Esophagus (tissue), 2 donors: ENCODE data around the gene SUMO4. TPM values are rescaled to one million over a fixed set of nuclear protein-coding genes. Genes with fewer than 3 reads are reported as not detected.

Experiments used
- H3K27ac ChIP-seq, 2 donors: one replicate each; pipeline ENCODE4 v1.5.1; 2013; ENCODE audit warnings: low read depth in 2 of 2, mild to moderate bottlenecking in 2 of 2, inconsistent platforms in 1 of 2, low read length in 1 of 2, moderate library complexity in 1 of 2
- H3K27me3 ChIP-seq, 2 donors: one replicate each; pipeline ENCODE4 v1.6.1; 2013; ENCODE audit warnings: low read length in 2 of 2, control low read depth in 1 of 2, mild to moderate bottlenecking in 1 of 2; ENCODE audit not compliant: insufficient read depth in 2 of 2, control insufficient read depth in 1 of 2
- H3K36me3 ChIP-seq, 2 donors: one replicate each; pipeline ENCODE4 v1.6.1; 2013; ENCODE audit warnings: low read length in 1 of 2; ENCODE audit not compliant: control insufficient read depth in 2 of 2, insufficient read depth in 2 of 2
- H3K4me1 ChIP-seq, 2 donors: one replicate each; pipeline ENCODE4 v1.6.1; 2013; ENCODE audit warnings: low read length in 1 of 2; ENCODE audit not compliant: control insufficient read depth in 2 of 2, insufficient read depth in 2 of 2
- H3K4me3 ChIP-seq, 2 donors: one replicate each; pipeline ENCODE4 v1.5.1; 2013; ENCODE audit warnings: low read length in 2 of 2, mild to moderate bottlenecking in 2 of 2, low read depth in 1 of 2, moderate library complexity in 1 of 2
- H3K9me3 ChIP-seq, 2 donors: one replicate each; pipeline ENCODE4 v1.6.1; 2013; ENCODE audit warnings: mild to moderate bottlenecking in 2 of 2, low read depth in 1 of 2, low read length in 1 of 2, moderate library complexity in 1 of 2; ENCODE audit not compliant: control insufficient read depth in 2 of 2, insufficient read depth in 1 of 2
- WGBS, 2 donors: extraction: QIAGEN DNeasy Blood & Tissue Kit; methylation state at CpG; one replicate each; pipeline ENCODE4 v1.1.7; 2013; 5-methylcytosine and 5-hydroxymethylcytosine counted together
- polyA plus RNA-seq, 2 donors: library from polyadenylated mRNA; stranded (reverse); fragments of 200-250 nt; gene quantifications; one replicate each; pipeline ENCODE4 v1.2.3, GENCODE V29; 2013
- donor health status: healthy with polysubstance abuse.
- donor health status: Bipolar disorder and iron deficiency.

Gene SUMO4
- polyA plus RNA-seq, 2 donors, result 0.24 TPM; not detected in 1

DNA sequence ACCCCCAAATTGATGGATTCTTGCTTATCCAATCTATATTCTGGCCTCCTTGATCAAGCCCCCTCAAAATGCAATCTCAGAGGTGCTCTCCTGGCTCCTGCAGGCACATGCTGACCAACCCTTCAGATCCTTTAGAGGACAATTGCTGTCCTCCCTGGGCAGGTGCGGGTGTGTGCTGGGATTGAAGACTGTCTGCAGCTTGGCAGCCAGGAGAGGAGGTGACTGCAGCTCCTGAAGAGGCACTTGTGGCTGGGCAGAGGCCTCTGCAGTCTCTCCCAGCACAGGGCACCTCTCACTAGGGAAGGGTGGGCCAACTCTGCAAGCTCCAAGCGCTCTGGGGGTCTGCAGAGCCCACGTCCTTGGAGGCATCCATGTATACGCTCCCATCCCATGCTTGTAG lies 28.5 kb downstream of the SUMO4 start:
- Histone ChIP-seq H3K9me3 (no peaks in the 10 kb centered on the region), H3K27me3 (no peaks in the 10 kb centered on the region), H3K36me3 (no peaks in the 10 kb centered on the region), H3K27ac (no peak overlapping the region), H3K4me3 (no peak overlapping the region), H3K4me1 (peaks cover 0 to 2% of the 10 kb centered on the region in 2 donors)
- WGBS, 2 donors, result 93 to 95% methylated on average over 4 of the region's 4 CpGs

- H3K4me1 ChIP-seq, result peaks cover 0 to 2% of the 10 kb centered on the region in 2 donors
- H3K4me3 ChIP-seq, result no peak overlapping the region
- H3K36me3 ChIP-seq, result no peaks in the 10 kb centered on the region
- no peaks in the 10 kb centered on the region for H3K9me3 ChIP-seq
- H3K27me3 ChIP-seq, result no peaks in the 10 kb centered on the region
- H3K27ac ChIP-seq, result no peak overlapping the region
- 87 to 89% methylated on average over 26 of the region's 26 CpGs for WGBS, 2 donors
Measured at GRCh38 chr6:149429427-149430360, 29.6 kb downstream of the SUMO4 start.

DNA sequence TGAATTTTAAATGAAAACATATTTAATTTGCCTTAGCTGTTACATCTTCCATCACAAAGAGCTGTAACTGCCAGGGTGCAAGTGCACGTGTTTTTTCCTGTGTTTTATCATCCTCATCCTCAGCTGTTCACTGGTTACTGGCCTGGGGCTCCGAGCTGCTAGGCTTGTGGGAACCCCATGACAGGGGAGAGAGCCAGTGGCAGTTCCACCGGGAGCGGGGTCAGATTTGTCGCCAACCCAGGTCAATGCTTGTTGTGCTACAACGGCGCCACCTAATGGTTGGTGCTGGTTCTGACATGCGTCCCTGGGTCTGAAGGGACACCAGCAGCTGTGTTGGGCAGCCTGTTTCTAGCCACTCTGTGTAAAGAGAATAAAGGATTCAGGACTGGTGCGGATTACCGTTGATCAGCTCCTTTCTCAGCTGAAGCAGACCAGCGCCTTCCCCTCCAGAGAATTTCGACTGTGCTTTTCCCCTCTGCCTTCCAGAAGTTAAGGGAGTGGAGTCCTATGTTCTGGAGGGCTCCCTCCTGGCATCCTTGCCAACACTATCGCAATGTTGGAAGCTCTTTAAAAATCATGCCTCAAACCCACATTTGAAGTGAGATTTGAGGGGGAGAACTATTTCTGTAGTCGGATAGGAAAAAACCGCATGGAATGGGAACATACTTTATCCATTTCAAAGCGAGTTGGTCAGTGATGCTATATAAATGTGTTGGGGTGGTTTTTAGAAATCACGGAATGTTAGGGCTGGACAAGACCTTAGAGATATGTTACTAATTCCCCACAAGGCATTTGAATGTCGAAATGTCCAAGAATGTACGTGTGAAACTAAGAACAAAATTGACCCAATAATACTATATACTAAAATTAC lies 32.1 kb downstream of the SUMO4 start:
- 28 to 32% methylated on average over 19 of the region's 19 CpGs for WGBS, 2 donors
- Histone ChIP-seq H3K4me1 (peaks cover 0 to 2% of the 10 kb centered on the region in 2 donors), H3K9me3 (no peaks in the 10 kb centered on the region), H3K27me3 (no peaks in the 10 kb centered on the region), H3K4me3 (no peak overlapping the region), H3K27ac (no peak overlapping the region), H3K36me3 (no peaks in the 10 kb centered on the region)

- Histone ChIP-seq H3K9me3 (no peaks in the 10 kb centered on the region), H3K27me3 (no peaks in the 10 kb centered on the region), H3K4me1 (peaks cover 0 to 2% of the 10 kb centered on the region in 2 donors), H3K27ac (no peak overlapping the region), H3K4me3 (no peak overlapping the region), H3K36me3 (no peaks in the 10 kb centered on the region)
- WGBS, 2 donors, result 69 to 81% methylated on average over 2 of the region's 2 CpGs
Measured at GRCh38 chr6:149433405-149433804, 33.3 kb downstream of the SUMO4 start.

DNA sequence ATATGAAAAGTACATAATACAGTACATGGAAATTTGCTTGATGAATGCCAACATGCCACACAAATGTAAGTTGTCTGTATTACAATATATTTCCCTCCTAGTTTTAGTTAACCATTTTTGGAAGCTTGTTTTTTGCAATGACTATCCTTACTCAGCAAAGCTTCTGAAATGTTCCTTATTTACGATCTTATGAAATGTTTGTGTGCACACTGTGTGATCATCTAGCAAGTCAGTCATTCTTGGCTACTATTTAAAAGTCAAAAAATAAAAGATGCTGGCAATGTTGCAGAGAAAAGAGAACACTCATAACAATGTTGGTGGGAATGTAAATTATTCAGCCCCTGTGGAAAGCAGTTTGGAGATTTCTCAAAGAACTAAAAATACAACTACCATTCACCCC lies 33.8 kb downstream of the SUMO4 start:
- H3K27ac ChIP-seq, result no peak overlapping the region
- WGBS, 2 donors, result 58 to 65% methylated on average over 1 of the region's 1 CpG
- no peaks in the 10 kb centered on the region for H3K9me3 ChIP-seq
- no peaks in the 10 kb centered on the region for H3K27me3 ChIP-seq
- H3K36me3 ChIP-seq, result no peaks in the 10 kb centered on the region
- H3K4me1 ChIP-seq, result peaks cover 0 to 2% of the 10 kb centered on the region in 2 donors
- H3K4me3 ChIP-seq, result no peak overlapping the region

- Histone ChIP-seq H3K27ac (no peak overlapping the region), H3K27me3 (no peaks in the 10 kb centered on the region), H3K4me1 (peaks cover 0 to 2% of the 10 kb centered on the region in 2 donors), H3K4me3 (no peak overlapping the region), H3K9me3 (no peaks in the 10 kb centered on the region), H3K36me3 (no peaks in the 10 kb centered on the region)
- WGBS, 2 donors, result 87 to 95% methylated on average over 13 of the region's 13 CpGs
Measured at GRCh38 chr6:149435919-149436586, 36.0 kb downstream of the SUMO4 start.

DNA sequence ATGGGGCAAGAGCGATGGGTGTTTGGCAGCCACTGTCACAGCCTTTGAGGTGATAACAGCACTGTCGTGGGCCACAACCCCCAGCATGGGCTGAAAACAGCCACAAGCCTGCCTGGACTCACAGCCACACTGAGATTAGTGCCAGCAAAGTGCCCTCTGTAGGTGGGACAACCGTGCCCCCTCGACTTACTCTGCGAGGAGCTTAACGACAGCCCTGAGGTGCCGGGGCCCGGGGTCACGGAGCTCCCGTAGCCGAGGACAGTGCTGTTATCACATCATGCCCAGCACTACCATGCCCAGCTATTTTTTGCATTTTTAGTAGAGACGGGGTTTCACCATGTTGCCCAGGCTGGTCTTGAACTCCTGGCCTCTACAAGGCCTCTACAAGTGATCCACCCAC lies 36.6 kb downstream of the SUMO4 start:
- no peaks in the 10 kb centered on the region for H3K9me3 ChIP-seq
- H3K36me3 ChIP-seq, result no peaks in the 10 kb centered on the region
- peaks cover 0 to 2% of the 10 kb centered on the region in 2 donors for H3K4me1 ChIP-seq
- 95 to 97% methylated on average over 12 of the region's 12 CpGs for WGBS, 2 donors
- H3K27ac ChIP-seq, result no peak overlapping the region
- no peak overlapping the region for H3K4me3 ChIP-seq
- H3K27me3 ChIP-seq, result no peaks in the 10 kb centered on the region

- 82 to 92% methylated on average over 3 of the region's 3 CpGs for WGBS, 2 donors
- no peaks in the 10 kb centered on the region for H3K4me1 ChIP-seq
- H3K27ac ChIP-seq, result no peak overlapping the region
- no peaks in the 10 kb centered on the region for H3K27me3 ChIP-seq
- no peaks in the 10 kb centered on the region for H3K9me3 ChIP-seq
- no peaks in the 10 kb centered on the region for H3K36me3 ChIP-seq
- no peak overlapping the region for H3K4me3 ChIP-seq
Measured at GRCh38 chr6:149437212-149437611, 37.1 kb downstream of the SUMO4 start.

GRCh38 chr6:149438855-149439254 lies 38.8 kb downstream of the SUMO4 start:
- 74 to 87% methylated on average over 3 of the region's 3 CpGs for WGBS, 2 donors
- H3K9me3 ChIP-seq, result no peaks in the 10 kb centered on the region
- no peak overlapping the region for H3K4me3 ChIP-seq
- no peaks in the 10 kb centered on the region for H3K4me1 ChIP-seq
- H3K36me3 ChIP-seq, result no peaks in the 10 kb centered on the region
- no peak overlapping the region for H3K27ac ChIP-seq
- no peaks in the 10 kb centered on the region for H3K27me3 ChIP-seq
